Activated CD8-positive, alpha-beta T cell treated with anti-CD3 and anti-CD28 coated beads for 36 hours (primary cell): ENCODE measurements around the gene SLC35G3. TPM values are rescaled to one million over a fixed set of nuclear protein-coding genes. Genes with fewer than 3 reads are reported as not detected.
A peak's percentile ranks its signal among the peaks of the same experiment; 100 is the strongest.

Source experiments
- ATAC-seq: fragments of 200-7000 bp; cut with Tn5 transposase; one replicate; pipeline ENCODE4 v1.10.0; 2021; ENCODE audit warnings: mild to moderate bottlenecking, moderate library complexity
- CTCF ChIA-PET: fragments of 350-600 bp; sonication (Branson Sonifier 250); formaldehyde crosslinking; loops from one replicate; lab custom pipeline; 2021; ENCODE audit warnings: antibody characterized with exemption; lab: Charles Lee
- POLR2A ChIA-PET: fragments of 350-600 bp; sonication (Branson Sonifier 250); formaldehyde crosslinking; loops from one replicate; lab custom pipeline; 2021; ENCODE audit warnings: antibody characterized with exemption; lab: Charles Lee
- DNase-seq: peaks from one replicate; pipeline ENCODE4 v3.0.0-alpha.2; 2020
- H3K27ac Mint-ChIP-seq: one replicate; pipeline ENCODE4 v1.8.0; 2021; ENCODE audit warnings: mild to moderate bottlenecking, mixed read lengths
- H3K27me3 Mint-ChIP-seq: one replicate; pipeline ENCODE4 v1.8.0; 2021; ENCODE audit warnings: mixed read lengths
- H3K36me3 Mint-ChIP-seq: one replicate; pipeline ENCODE4 v1.8.0; 2021; ENCODE audit warnings: low read depth, mixed read lengths
- H3K4me1 Mint-ChIP-seq: one replicate; pipeline ENCODE4 v1.8.0; 2021; ENCODE audit warnings: low read depth, mixed read lengths
- H3K4me3 Mint-ChIP-seq: one replicate; pipeline ENCODE4 v1.8.0; 2021; ENCODE audit warnings: mild to moderate bottlenecking, moderate library complexity, mixed read lengths
- H3K9me3 Mint-ChIP-seq: one replicate; pipeline ENCODE4 v1.8.0; 2021; ENCODE audit warnings: mixed read lengths
- intact Hi-C: fragments of 100-400 bp; cut with micrococcal nuclease; formaldehyde crosslinking; loops from one replicate; pipeline ENCODE4 v1.10.0; 2022
- total RNA-seq, 2 experiments: library from RNA; stranded (reverse); gene quantifications; one replicate each; pipeline ENCODE4 v1.2.3, GENCODE V29; 2021
- TF ChIP-seq, protein P1 (sequence below): fragments of 200-600 bp; IDR thresholded peaks from one replicate; pipeline ENCODE4 v1.8.0; 2022; ENCODE audit warnings: antibody characterized with exemption, mild to moderate bottlenecking

The SLC35G3 gene
- total RNA-seq, 2 experiments from 2014 or later: not detected

DNA sequence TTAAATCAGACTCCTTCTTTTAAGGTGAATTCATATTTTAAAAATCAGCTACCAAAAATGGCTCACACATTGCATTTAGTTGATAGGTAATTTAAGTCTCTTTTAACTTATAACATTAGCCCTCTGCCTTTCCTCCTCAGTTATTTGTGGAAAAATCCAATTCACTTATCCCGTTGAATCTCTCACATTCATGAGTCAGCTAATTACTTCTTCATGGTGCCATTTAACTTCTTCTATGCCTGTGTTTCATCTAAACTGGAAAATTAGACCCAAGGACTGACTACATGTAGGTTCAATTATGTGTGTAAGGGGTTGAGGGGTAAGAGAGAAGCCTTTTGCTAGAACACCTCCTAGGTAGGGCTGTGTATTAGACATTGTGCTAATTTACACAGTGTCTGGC is 30.2 kb upstream of the SLC35G3 start:
- intact Hi-C loops: no loop called here
- H3K27ac Mint-ChIP-seq: no peak overlapping the region
- POLR2A ChIA-PET: interaction anchor here (1.2 to 1.7 kb wide), 3 partner anchors 10 to 19 kb away, joined by 3 to 4 read pairs (median 3); no protein-coding TSS in a partner anchor

GRCh38 chr17:35222452-35222851 is 28.3 kb upstream of the SLC35G3 start:
- no peaks in the 10 kb centered on the region for H3K27me3 Mint-ChIP-seq
- H3K4me3 Mint-ChIP-seq: no peak overlapping the region
- peaks cover 42% of the 10 kb centered on the region for H3K4me1 Mint-ChIP-seq
- H3K27ac Mint-ChIP-seq: no peak overlapping the region
- intact Hi-C loops: no loop called here
- TF ChIP-seq, protein P1, sequence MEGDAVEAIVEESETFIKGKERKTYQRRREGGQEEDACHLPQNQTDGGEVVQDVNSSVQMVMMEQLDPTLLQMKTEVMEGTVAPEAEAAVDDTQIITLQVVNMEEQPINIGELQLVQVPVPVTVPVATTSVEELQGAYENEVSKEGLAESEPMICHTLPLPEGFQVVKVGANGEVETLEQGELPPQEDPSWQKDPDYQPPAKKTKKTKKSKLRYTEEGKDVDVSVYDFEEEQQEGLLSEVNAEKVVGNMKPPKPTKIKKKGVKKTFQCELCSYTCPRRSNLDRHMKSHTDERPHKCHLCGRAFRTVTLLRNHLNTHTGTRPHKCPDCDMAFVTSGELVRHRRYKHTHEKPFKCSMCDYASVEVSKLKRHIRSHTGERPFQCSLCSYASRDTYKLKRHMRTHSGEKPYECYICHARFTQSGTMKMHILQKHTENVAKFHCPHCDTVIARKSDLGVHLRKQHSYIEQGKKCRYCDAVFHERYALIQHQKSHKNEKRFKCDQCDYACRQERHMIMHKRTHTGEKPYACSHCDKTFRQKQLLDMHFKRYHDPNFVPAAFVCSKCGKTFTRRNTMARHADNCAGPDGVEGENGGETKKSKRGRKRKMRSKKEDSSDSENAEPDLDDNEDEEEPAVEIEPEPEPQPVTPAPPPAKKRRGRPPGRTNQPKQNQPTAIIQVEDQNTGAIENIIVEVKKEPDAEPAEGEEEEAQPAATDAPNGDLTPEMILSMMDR: no peak
- POLR2A ChIA-PET: interaction anchor here (0.6 to 1.8 kb wide), 3 partner anchors 13 to 23 kb away, joined by 3 to 6 read pairs (median 5); no protein-coding TSS in a partner anchor
- CTCF ChIA-PET: interaction anchor here (0.8 to 1.2 kb wide), 3 partner anchors 10 to 18 kb away, joined by 3 read pairs; no protein-coding TSS in a partner anchor
- H3K36me3 Mint-ChIP-seq: peaks cover 17% of the 10 kb centered on the region
- peaks cover 14% of the 10 kb centered on the region for H3K9me3 Mint-ChIP-seq
- ATAC-seq (no peak), DNase-seq (no peak)

More for the DNA sequence above, 30.2 kb upstream of the SLC35G3 start:
- H3K36me3 Mint-ChIP-seq: peaks cover 17% of the 10 kb centered on the region
- peaks cover 36% of the 10 kb centered on the region for H3K4me1 Mint-ChIP-seq
- peaks cover 16% of the 10 kb centered on the region for H3K9me3 Mint-ChIP-seq
- peak; percentile 34 for ATAC-seq
- H3K27me3 Mint-ChIP-seq: no peaks in the 10 kb centered on the region
- no peak for DNase-seq
- TF ChIP-seq, protein P1: no peak
- no peak overlapping the region for H3K4me3 Mint-ChIP-seq
- CTCF ChIA-PET: interaction anchor here (0.6 to 0.7 kb wide), 2 partner anchors 9 to 11 kb away, joined by 3 read pairs; no protein-coding TSS in a partner anchor

- POLR2A ChIA-PET: interaction anchor here (0.9 to 2.2 kb wide), 5 partner anchors 9 to 268 kb away, joined by 3 to 9 read pairs (median 3); partner anchors contain the start of gene SLFN5
- Mint-ChIP-seq H3K36me3 (peaks cover 14% of the 10 kb centered on the region), H3K4me3 (peak overlapping the region; percentile 58), H3K27ac (peak overlapping the region; percentile 96), H3K4me1 (peaks cover 57% of the 10 kb centered on the region), H3K9me3 (peaks cover 14% of the 10 kb centered on the region), H3K27me3 (no peaks in the 10 kb centered on the region)
- TF ChIP-seq, protein P1: no peak
- CTCF ChIA-PET: interaction anchor here (1.0 kb wide), 1 partner anchor 14 kb away, joined by 3 read pairs; no protein-coding TSS in a partner anchor
- ATAC-seq (no peak), DNase-seq (no peak)
- intact Hi-C loops: no loop called here
Measured at GRCh38 chr17:35218915-35219314, 24.7 kb upstream of the SLC35G3 start.

DNA sequence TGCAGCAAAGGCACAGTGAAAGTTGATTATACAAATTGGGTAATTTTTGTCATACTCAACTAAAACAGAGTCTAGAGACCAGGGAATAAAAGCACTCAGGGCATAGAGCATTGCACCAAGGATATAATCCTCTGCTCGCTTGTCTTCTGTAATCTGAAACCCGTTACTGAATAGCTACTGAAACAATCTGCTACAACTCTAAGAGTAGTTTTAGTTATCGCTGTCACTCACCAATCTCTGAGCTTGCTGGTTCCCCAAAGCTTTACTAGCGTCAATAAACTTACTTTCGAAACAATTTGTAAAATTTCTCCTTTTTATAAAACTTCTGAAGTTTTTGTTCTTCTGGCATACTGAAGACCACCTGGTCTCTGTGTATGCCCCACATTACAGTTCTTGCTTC is 22.9 kb upstream of the SLC35G3 start:
- Mint-ChIP-seq H3K27ac (peak overlapping the region; percentile 23), H3K36me3 (peaks cover 8% of the 10 kb centered on the region), H3K27me3 (no peaks in the 10 kb centered on the region), H3K4me1 (peaks cover 76% of the 10 kb centered on the region), H3K4me3 (no peak overlapping the region), H3K9me3 (peaks cover 8% of the 10 kb centered on the region)
- no peak for DNase-seq
- TF ChIP-seq, protein P1: no peak
- ChIA-PET POLR2A (interaction anchor here (0.9 to 1.2 kb wide), 2 partner anchors 15 to 21 kb away, joined by 3 to 4 read pairs; no protein-coding TSS in a partner anchor), CTCF (interaction anchor here (0.9 kb wide), 2 partner anchors 24 to 321 kb away, joined by 3 read pairs; no protein-coding TSS in a partner anchor)
- intact Hi-C loops: no loop called here
- no peak for ATAC-seq
